Left cardiac atrium (tissue), 4 donors: Measurements from ENCODE around the gene TGM2. TPM values are rescaled to one million over a fixed set of nuclear protein-coding genes. Genes with fewer than 3 reads are reported as not detected.

Experiments used
- ATAC-seq, 2 donors: fragments of 200-7000 bp; cut with Tn5 transposase; one replicate each; pipeline ENCODE4 v1.9.1; 2020; ENCODE audit warnings: mild to moderate bottlenecking in 2 of 2, moderate library complexity in 2 of 2
- DNase-seq: peaks from one replicate; pipeline ENCODE4 v3.0.0-alpha.2; 2020
- intact Hi-C, 2 donors: fragments of 100-400 bp; cut with DNase I; formaldehyde crosslinking; loops; one replicate each; pipeline versions ENCODE4 v1.14.1 to v1.15.1; 2022 to 2023
- total RNA-seq, 2 donors: library from RNA; stranded (reverse); fragmentation: NEBNext Ultra II Directional; extraction: Animal tissue kit (Norgen Biotek cat#: 25700); gene quantifications; one replicate each; pipeline ENCODE4 v1.2.1, GENCODE V29; 2021
- donor health status: DM: no; HTN: yes; CAD: no.
- donor health status: DM: no; HTN: yes; CAD: no; lungs with severe emphysema.
- donor health status: DM: yes; HTN: yes; CAD: no.
- donor health status: Dilated cardiomyopathy.

The TGM2 gene
- total RNA-seq, 2 donors from 2014 or later: 383 to 695 TPM

- peak; percentile 90 for DNase-seq
- intact Hi-C loops: loop anchor here (5.0 kb wide), 2 partner anchors 96 to 111 kb away; no protein-coding TSS in a partner anchor
- ATAC-seq: peak; percentile 37 to 57
These were observed 3.0 kb upstream of the TGM2 start for GRCh38 chr20:38167851-38168760.

GRCh38 chr20:38167328-38167850, 2.3 kb upstream of the TGM2 start:
- ATAC-seq (no peak), DNase-seq (no peak)
- intact Hi-C loops: loop anchor here (5.0 kb wide), 2 partner anchors 95 to 110 kb away; no protein-coding TSS in a partner anchor

DNA sequence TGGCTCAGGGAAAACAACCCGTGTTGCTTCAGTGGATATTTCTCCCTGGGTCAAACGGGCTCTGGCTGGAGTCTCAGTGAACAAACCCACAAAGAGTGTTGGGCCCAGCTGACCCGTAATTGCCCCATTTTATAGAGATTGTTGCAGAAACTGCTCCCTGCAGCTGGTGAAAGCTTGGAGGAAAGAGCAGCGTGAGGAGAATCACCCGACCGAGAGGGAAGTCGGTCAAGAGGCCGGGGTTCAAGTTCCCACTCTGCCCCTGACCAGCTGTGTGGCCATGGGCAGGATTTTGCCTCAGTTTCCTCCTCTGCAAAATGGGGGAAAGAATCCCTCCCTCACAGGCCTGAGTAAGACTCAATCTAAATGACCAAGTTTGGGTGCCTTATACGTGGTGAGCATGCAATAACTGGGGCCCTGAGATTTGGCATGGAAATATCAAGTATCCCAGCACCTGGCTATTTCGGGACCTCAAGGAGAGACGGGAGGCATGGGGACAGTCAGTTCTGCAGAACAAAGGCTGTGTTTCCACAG, 1.7 kb upstream of the TGM2 start:
- intact Hi-C loops: loop anchor here (5.0 kb wide), 2 partner anchors 94 to 109 kb away; no protein-coding TSS in a partner anchor
- DNase-seq (no peak), ATAC-seq (no peak)

GRCh38 chr20:38165966-38166702, 1.1 kb upstream of the TGM2 start:
- intact Hi-C loops: loop anchor here (5.0 kb wide), 2 partner anchors 94 to 109 kb away; no protein-coding TSS in a partner anchor
- ATAC-seq (no peak), DNase-seq (no peak)

DNA sequence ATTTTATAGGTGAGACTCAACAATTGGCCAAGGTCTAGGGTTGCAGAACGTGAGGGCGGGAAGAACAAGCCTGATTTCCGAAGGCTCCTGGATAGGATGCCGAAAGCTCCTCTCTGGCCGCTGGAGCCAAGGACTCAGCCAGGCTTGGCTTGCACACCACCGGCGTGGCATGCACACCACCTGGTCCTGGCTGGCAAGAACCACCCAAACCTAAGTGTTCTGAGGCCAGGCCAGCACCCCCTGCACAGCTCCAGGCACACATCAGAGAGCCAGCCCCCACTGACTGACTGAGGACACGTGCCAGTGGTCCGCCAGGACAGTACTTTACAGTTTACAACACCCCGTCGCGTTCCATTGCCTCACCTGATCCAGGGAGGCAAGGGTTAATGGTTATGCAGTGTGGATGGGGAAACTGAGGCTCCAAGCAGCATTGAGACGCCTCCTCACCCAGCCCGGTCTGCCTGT, 414 bp downstream of the TGM2 start:
- intact Hi-C loops: loop anchor here (5.0 kb wide), 2 partner anchors 92 to 107 kb away; no protein-coding TSS in a partner anchor
- DNase-seq (no peak), ATAC-seq (peak; percentile 11 to 16)

- intact Hi-C loops: loop anchor here in 1 of 2 donors (5.0 kb wide), 1 partner anchor 92 kb away; no protein-coding TSS in a partner anchor
- DNase-seq (no peak), ATAC-seq (no peak)
These were observed 1.0 kb downstream of the TGM2 start for GRCh38 chr20:38164069-38164468.

DNA sequence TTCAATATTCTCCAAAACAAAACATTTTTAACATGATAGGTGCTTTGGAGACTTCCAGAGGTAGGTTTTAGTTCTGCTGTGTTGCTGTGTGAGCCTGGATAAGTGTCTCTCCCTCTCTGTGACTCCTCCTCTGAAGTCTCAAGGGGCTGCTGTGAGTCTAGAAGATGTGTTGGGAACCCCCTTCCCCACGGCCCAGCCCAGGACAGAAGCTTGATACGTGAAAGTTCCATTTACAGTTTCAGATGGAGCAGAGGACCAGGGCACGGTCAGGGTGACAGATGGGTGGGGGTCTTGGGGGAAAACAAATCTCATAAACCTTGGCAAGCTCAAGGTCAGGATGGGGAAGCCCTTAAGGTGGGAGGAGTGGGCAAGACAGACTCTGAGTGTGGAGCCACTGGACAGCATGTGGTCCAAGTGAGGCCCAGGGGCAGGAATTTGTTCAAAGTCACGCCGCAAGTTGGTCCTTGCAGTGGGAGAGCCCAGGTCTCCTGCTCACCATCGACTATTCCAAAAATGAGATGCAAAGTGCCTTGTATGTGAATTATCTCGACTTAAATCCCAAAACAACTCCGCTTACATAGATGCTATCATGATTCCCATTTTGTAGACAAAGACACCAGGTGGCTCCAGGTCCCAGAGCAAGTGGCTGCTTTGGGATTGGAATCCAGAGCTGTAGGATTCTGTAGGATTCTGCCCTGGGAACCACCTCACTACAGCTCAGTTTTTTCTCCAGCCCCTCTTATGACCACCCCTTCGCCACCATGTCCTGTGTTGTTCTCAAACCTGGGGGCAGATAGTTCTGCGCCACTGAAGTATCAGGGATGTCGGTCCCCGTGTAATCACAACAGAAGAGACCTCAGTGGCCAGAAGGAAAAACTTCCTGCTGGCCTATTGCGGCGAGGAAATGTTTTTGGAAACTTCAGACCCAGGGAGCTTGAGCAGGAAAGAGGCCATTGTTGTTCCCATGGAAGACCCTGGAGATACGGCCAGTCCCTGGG, 1.9 kb downstream of the TGM2 start:
- intact Hi-C loops: loop anchor here in 1 of 2 donors (5.0 kb wide), 1 partner anchor 91 kb away; no protein-coding TSS in a partner anchor
- no peak for DNase-seq

GRCh38 chr20:38162149-38162548, 2.9 kb downstream of the TGM2 start:
- DNase-seq (no peak), ATAC-seq (no peak)
- intact Hi-C loops: loop anchor here in 1 of 2 donors (5.0 kb wide), 1 partner anchor 90 kb away; no protein-coding TSS in a partner anchor

More for the DNA sequence above, 1.9 kb downstream of the TGM2 start:
- no peak for ATAC-seq

DNA sequence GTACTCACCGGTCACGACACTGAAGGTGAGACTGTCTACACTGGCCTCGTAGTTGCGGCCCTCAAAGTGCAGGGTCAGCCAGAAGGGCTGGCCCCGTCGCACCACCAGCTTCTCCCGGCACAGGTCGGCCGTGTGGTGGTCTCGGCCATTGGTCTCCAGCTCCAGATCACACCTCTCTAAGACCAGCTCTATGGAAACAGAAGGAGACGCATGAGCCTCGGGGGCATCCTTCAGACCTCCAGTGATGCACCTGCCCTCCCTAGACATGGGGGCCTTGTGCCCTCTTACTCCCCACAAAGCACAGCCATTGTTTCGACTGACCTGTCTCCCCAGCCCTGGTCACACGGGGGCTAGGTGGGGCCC, 3.7 kb downstream of the TGM2 start:
- ATAC-seq (no peak), DNase-seq (peak; percentile 21)
- intact Hi-C loops: loop anchor here in 1 of 2 donors (5.0 kb wide), 1 partner anchor 89 kb away; no protein-coding TSS in a partner anchor

GRCh38 chr20:38159957-38160756, 4.9 kb downstream of the TGM2 start:
- DNase-seq: peak; percentile 29
- intact Hi-C loops: loop anchor here in 1 of 2 donors (5.0 kb wide), 1 partner anchor 88 kb away; no protein-coding TSS in a partner anchor
- no peak for ATAC-seq

GRCh38 chr20:38159566-38159956, 5.5 kb downstream of the TGM2 start:
- DNase-seq (peak; percentile 19), ATAC-seq (no peak)
- intact Hi-C loops: no loop called here

GRCh38 chr20:38158701-38159351, 6.2 kb downstream of the TGM2 start:
- DNase-seq (peak; percentile 81), ATAC-seq (peak; percentile 43 to 51)
- intact Hi-C loops: no loop called here

DNA sequence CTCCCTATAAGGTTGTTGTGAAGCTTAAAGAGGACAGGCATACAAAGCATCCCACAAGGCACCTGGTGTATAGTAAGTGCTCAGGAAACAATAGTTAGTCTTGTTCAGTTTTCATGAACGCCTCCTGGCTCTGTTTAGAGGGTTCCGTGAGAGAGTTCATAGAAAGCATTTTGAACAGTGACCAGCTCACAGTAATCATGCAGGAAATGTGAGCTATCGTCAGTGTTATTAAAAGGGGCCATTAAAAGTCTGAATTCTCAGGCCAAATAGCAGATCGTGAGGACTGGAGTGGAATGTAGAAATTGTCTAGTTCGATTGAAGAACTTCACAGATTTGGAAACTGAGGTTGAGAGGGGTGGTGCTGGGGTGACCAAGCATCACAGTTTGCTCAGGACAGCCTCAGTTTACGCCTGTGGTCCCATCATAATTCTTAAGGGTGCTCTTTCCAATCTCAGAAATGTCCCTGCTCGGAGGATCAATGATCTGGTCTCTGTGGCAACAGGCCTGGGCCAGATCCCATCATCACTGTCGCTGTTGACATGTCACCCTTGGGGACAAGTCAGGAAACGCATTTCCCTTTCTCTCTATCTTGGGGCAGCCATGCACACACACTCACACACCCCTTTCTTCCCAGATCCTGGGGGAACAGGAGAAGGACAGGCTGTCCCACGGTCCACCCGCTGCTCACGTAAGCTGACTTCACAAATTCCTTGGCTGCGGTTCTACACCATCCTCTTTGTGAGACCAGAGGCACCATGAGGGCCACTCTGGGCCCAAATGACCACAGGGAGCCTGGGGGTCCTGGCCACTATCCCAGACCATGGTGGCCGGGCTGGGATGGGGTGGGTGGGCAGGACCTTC, 7.2 kb downstream of the TGM2 start:
- ATAC-seq: peak in 1 of 2 donors; percentile 3
- peak; percentile 59 for DNase-seq
- intact Hi-C loops: no loop called here

GRCh38 chr20:38156888-38157634, 8.0 kb downstream of the TGM2 start:
- DNase-seq: peak; percentile 77

DNA sequence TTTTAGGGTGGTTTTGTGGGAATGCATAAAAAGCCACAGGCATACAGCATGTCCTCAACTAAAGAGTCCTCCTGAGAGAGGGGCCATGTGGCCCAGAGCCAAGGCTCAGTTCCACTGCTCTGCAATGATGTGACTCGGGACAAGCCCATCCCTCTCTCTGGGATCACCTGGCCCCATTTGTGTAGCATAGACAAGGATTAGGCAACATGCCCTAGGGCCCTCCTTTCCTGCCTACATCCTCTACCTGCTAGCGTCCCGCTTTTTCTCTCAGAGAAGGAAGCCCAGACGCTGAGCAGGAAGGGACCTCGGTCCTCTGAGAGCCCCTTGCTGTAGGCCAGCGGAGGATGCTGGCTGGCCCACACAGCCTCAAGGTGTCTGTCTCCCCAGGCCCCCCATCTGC, 8.8 kb downstream of the TGM2 start:
- intact Hi-C loops: no loop called here
- ATAC-seq (no peak), DNase-seq (no peak)

More at GRCh38 chr20:38156888-38157634, 8.0 kb downstream of the TGM2 start:
- intact Hi-C loops: no loop called here
- peak; percentile 58 to 70 for ATAC-seq
